ENCODE data around the gene GGTA1. TPM values are rescaled to one million over a fixed set of nuclear protein-coding genes. Genes with fewer than 3 reads are reported as not detected.

Gene GGTA1
- total and polyA plus RNA-seq, 4 donors: 2.4 to 3.3 (median 2.8) TPM

DNA sequence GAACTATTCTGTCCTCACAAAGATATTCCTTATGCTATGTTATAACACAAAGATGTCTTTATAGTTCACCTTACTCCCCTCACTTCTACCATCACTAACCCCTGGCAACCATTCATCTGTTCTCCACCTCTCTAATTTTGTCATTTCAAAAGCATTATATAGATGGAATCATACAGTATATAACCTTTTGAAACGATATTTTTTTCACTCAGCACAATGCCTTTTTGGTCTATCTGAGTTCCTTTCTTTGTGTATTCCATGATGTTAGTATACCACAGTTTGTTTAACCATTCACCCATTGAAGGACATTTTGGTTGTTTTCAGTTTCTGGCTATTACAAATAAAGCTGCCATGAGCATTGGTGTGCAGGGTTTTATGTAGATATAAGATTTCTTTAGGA, 93.7 kb downstream of the GGTA1 start:
- Histone ChIP-seq H3K9ac (ENCODE audit: low read depth in 1 of 2, low read length in 2 of 2) (no peak overlapping the region), H3K27ac (ENCODE audit: low read depth in 1 of 2, low read length in 2 of 2) (no peak overlapping the region), H3K27me3 (ENCODE audit: control insufficient read depth in 4 of 4, insufficient read depth in 4 of 4, low read length in 3 of 4) (no peaks in the 10 kb centered on the region), H3K4me3 (ENCODE audit: low read depth in 1 of 3, low read length in 3 of 3) (no peak overlapping the region), H3K36me3 (ENCODE audit: control insufficient read depth in 4 of 4, insufficient read depth in 3 of 4, low read depth in 1 of 4, low read length in 3 of 4) (no peaks in the 10 kb centered on the region), H3K9me3 (ENCODE audit: control insufficient read depth in 4 of 4, low read length in 3 of 4) (no peaks in the 10 kb centered on the region), H3K4me1 (ENCODE audit: control insufficient read depth in 4 of 4, insufficient read depth in 4 of 4, low read length in 3 of 4) (no peaks in the 10 kb centered on the region)
- TF ChIP-seq TAF1 (conservative IDR thresholded peaks at IDR 0.05) (no peak), HNF4A (conservative IDR thresholded peaks at IDR 0.05) (no peak), YY1 (IDR thresholded peaks at IDR 0.05) (no peak), HNF4G (IDR thresholded peaks at IDR 0.05) (no peak), GABPA (IDR thresholded peaks at IDR 0.05 in 1 of 2, conservative IDR thresholded peaks at IDR 0.05 in 1 of 2) (no peak), FOXA1 (IDR thresholded peaks at IDR 0.05) (no peak), RXRA (IDR thresholded peaks at IDR 0.05) (no peak)
- TF ChIP-seq, protein P1, sequence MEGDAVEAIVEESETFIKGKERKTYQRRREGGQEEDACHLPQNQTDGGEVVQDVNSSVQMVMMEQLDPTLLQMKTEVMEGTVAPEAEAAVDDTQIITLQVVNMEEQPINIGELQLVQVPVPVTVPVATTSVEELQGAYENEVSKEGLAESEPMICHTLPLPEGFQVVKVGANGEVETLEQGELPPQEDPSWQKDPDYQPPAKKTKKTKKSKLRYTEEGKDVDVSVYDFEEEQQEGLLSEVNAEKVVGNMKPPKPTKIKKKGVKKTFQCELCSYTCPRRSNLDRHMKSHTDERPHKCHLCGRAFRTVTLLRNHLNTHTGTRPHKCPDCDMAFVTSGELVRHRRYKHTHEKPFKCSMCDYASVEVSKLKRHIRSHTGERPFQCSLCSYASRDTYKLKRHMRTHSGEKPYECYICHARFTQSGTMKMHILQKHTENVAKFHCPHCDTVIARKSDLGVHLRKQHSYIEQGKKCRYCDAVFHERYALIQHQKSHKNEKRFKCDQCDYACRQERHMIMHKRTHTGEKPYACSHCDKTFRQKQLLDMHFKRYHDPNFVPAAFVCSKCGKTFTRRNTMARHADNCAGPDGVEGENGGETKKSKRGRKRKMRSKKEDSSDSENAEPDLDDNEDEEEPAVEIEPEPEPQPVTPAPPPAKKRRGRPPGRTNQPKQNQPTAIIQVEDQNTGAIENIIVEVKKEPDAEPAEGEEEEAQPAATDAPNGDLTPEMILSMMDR (IDR thresholded peaks at IDR 0.05; ENCODE audit: low read depth, low read length, missing input control): no peak
- TF ChIP-seq, protein P2, sequence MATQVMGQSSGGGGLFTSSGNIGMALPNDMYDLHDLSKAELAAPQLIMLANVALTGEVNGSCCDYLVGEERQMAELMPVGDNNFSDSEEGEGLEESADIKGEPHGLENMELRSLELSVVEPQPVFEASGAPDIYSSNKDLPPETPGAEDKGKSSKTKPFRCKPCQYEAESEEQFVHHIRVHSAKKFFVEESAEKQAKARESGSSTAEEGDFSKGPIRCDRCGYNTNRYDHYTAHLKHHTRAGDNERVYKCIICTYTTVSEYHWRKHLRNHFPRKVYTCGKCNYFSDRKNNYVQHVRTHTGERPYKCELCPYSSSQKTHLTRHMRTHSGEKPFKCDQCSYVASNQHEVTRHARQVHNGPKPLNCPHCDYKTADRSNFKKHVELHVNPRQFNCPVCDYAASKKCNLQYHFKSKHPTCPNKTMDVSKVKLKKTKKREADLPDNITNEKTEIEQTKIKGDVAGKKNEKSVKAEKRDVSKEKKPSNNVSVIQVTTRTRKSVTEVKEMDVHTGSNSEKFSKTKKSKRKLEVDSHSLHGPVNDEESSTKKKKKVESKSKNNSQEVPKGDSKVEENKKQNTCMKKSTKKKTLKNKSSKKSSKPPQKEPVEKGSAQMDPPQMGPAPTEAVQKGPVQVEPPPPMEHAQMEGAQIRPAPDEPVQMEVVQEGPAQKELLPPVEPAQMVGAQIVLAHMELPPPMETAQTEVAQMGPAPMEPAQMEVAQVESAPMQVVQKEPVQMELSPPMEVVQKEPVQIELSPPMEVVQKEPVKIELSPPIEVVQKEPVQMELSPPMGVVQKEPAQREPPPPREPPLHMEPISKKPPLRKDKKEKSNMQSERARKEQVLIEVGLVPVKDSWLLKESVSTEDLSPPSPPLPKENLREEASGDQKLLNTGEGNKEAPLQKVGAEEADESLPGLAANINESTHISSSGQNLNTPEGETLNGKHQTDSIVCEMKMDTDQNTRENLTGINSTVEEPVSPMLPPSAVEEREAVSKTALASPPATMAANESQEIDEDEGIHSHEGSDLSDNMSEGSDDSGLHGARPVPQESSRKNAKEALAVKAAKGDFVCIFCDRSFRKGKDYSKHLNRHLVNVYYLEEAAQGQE (IDR thresholded peaks at IDR 0.05): no peak
- TF ChIP-seq, protein P3, sequence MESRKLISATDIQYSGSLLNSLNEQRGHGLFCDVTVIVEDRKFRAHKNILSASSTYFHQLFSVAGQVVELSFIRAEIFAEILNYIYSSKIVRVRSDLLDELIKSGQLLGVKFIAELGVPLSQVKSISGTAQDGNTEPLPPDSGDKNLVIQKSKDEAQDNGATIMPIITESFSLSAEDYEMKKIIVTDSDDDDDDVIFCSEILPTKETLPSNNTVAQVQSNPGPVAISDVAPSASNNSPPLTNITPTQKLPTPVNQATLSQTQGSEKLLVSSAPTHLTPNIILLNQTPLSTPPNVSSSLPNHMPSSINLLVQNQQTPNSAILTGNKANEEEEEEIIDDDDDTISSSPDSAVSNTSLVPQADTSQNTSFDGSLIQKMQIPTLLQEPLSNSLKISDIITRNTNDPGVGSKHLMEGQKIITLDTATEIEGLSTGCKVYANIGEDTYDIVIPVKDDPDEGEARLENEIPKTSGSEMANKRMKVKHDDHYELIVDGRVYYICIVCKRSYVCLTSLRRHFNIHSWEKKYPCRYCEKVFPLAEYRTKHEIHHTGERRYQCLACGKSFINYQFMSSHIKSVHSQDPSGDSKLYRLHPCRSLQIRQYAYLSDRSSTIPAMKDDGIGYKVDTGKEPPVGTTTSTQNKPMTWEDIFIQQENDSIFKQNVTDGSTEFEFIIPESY (IDR thresholded peaks at IDR 0.05): no peak
- TF ChIP-seq, protein P4, sequence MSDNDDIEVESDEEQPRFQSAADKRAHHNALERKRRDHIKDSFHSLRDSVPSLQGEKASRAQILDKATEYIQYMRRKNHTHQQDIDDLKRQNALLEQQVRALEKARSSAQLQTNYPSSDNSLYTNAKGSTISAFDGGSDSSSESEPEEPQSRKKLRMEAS (IDR thresholded peaks at IDR 0.05): no peak
- DNase-seq (ENCODE audit: low spot score): no peak
- 45% methylated on average over 1 of the region's 1 CpG for WGBS

Other genes starting within 250 kb of the GGTA1 start
- 100 to 1,000 TPM in 1 of 2 donors, 10 to 100 TPM in 1; 63.2 to 402 TPM for gene GSN, start 231.7 kb downstream of the GGTA1 start, total RNA-seq
- 10 to 100 TPM; 18.8 to 40.0 TPM for gene GSN, start 231.7 kb downstream of the GGTA1 start, polyA plus RNA-seq
- 100 to 1,000 TPM; 318 to 398 TPM for gene STOM, start 129.6 kb downstream of the GGTA1 start, total RNA-seq
- 100 to 1,000 TPM; 150 to 212 TPM for gene STOM, start 129.6 kb downstream of the GGTA1 start, polyA plus RNA-seq
- gene DAB2IP, start 151.8 kb upstream of the GGTA1 start, total RNA-seq: 10 to 100 TPM in 1 of 2 donors, 1 to 10 TPM in 1; 3.1 to 13.1 TPM
- 1 to 10 TPM; 2.3 to 7.8 TPM for gene DAB2IP, start 151.8 kb upstream of the GGTA1 start, polyA plus RNA-seq